B cell (primary cell): ENCODE data around the gene CST7. TPM values are rescaled to one million over a fixed set of nuclear protein-coding genes. Genes with fewer than 3 reads are reported as not detected.

Experiments
- ATAC-seq: fragments of 200-7000 bp; cut with Tn5 transposase; one replicate; pipeline ENCODE4 v1.10.0; 2021; ENCODE audit warnings: low read depth, mild to moderate bottlenecking, moderate number of reproducible peaks, moderate library complexity
- CTCF ChIA-PET: fragments of 350-600 bp; sonication (Branson Sonifier 250); formaldehyde crosslinking; loops from one replicate; lab custom pipeline; 2021; ENCODE audit warnings: antibody characterized with exemption, inconsistent platforms; lab: Charles Lee
- POLR2A ChIA-PET: fragments of 350-600 bp; sonication (Branson Sonifier 250); formaldehyde crosslinking; loops from one replicate; lab custom pipeline; 2021; ENCODE audit warnings: antibody characterized with exemption; lab: Charles Lee
- DNase-seq: peaks from one replicate; pipeline ENCODE4 v3.0.0; 2013
- H2AFZ ChIP-seq: 2 replicates; pipeline ENCODE4 v1.6.1; 2012; ENCODE audit warnings: mild to moderate bottlenecking, low read depth, low read length; ENCODE audit not compliant: insufficient read depth, poor library complexity, severe bottlenecking
- H3K27ac ChIP-seq, 2 donors: 1 replicate in 1 of 2; 2 replicates in 1 of 2; pipeline ENCODE4 v1.5.1; 2012 to 2013; ENCODE audit warnings: low read length in 2 of 2, mild to moderate bottlenecking in 2 of 2, moderate library complexity in 1 of 2
- H3K27me3 ChIP-seq, 4 experiments: fragments of 200-600 bp in 1 of 4; sonication (generic) in 1 of 4; replicated peaks in 1 of 4; 1 replicate in 2 of 4; 2 replicates in 2 of 4; pipeline versions ENCODE4 v1.6.1 to v1.7.0; 2013 to 2016; ENCODE audit warnings: low read length in 3 of 4, mild to moderate bottlenecking in 2 of 4, mixed read lengths in 1 of 4, moderate library complexity in 1 of 4; ENCODE audit not compliant: insufficient read depth in 4 of 4, control insufficient read depth in 3 of 4; ENCODE audit errors: control extremely low read depth in 1 of 4
- H3K36me3 ChIP-seq, 2 experiments: replicated peaks in 1 of 2; 1 replicate in 1 of 2; 2 replicates in 1 of 2; pipeline versions ENCODE4 v1.6.1 to v1.7.1; 2013; ENCODE audit warnings: low read length in 1 of 2; ENCODE audit not compliant: insufficient read depth in 2 of 2, control insufficient read depth in 1 of 2; ENCODE audit errors: control extremely low read depth in 1 of 2, extremely low read depth in 1 of 2
- H3K4me1 ChIP-seq, 2 donors: fragments of 200-600 bp in 1 of 2; sonication (generic) in 1 of 2; 1 replicate in 1 of 2; 2 replicates in 1 of 2; pipeline versions ENCODE4 v1.5.1 to v1.6.1; 2013 to 2017; ENCODE audit warnings: low read length in 2 of 2; ENCODE audit not compliant: control insufficient read depth in 2 of 2, insufficient read depth in 2 of 2
- H3K4me2 ChIP-seq: replicated peaks from 2 replicates; pipeline ENCODE3; 2012; ENCODE audit warnings: mild to moderate bottlenecking, low read depth, low read length; ENCODE audit not compliant: poor library complexity, severe bottlenecking
- H3K4me3 ChIP-seq, 5 experiments: fragments of 200-600 bp in 1 of 5; sonication (generic) in 1 of 5; 1 replicate in 3 of 5; 2 replicates in 2 of 5; pipeline versions ENCODE4 v1.5.1 to v1.7.0; 2011 to 2016; ENCODE audit warnings: low read length in 4 of 5, mild to moderate bottlenecking in 4 of 5, low read depth in 2 of 5, control low read depth in 1 of 5, moderate library complexity in 1 of 5; ENCODE audit not compliant: insufficient read depth in 1 of 5; ENCODE audit errors: control extremely low read depth in 1 of 5, extremely low read depth in 1 of 5
- H3K79me2 ChIP-seq: fragments of 200-600 bp; sonication (generic); one replicate; pipeline ENCODE4 v1.6.0; 2016; ENCODE audit warnings: low read length; ENCODE audit not compliant: control insufficient read depth, insufficient read depth
- H3K9ac ChIP-seq: fragments of 200-600 bp; sonication (generic); 2 replicates; pipeline ENCODE4 v1.6.1; 2017; ENCODE audit warnings: mild to moderate bottlenecking, low read length, moderate library complexity
- H3K9me3 ChIP-seq, 3 donors: one replicate each; pipeline versions ENCODE4 v1.6.1 to v1.7.1; 2013; ENCODE audit warnings: low read length in 2 of 3; ENCODE audit not compliant: control insufficient read depth in 2 of 3, insufficient read depth in 1 of 3; ENCODE audit errors: control extremely low read depth in 1 of 3
- H4K20me1 ChIP-seq: 2 replicates; pipeline ENCODE4 v1.6.0; 2012; ENCODE audit warnings: mild to moderate bottlenecking, low read length; ENCODE audit not compliant: insufficient read depth, control insufficient read depth, poor library complexity, severe bottlenecking
- H3K27ac Mint-ChIP-seq: one replicate; pipeline ENCODE4 v1.8.0; 2021; ENCODE audit warnings: mixed read lengths
- H3K27me3 Mint-ChIP-seq: one replicate; pipeline ENCODE4 v1.8.0; 2021; ENCODE audit warnings: mixed read lengths
- H3K4me1 Mint-ChIP-seq: one replicate; pipeline ENCODE4 v1.8.0; 2021; ENCODE audit warnings: mixed read lengths
- H3K4me3 Mint-ChIP-seq: one replicate; pipeline ENCODE4 v1.8.0; 2021; ENCODE audit warnings: mixed read lengths
- H3K9me3 Mint-ChIP-seq: one replicate; pipeline ENCODE4 v1.8.0; 2022; ENCODE audit warnings: mixed read lengths; ENCODE audit not compliant: insufficient read depth
- EZH2 ChIP-seq: IDR thresholded peaks from 2 replicates; pipeline ENCODE4 v1.6.1; 2012; ENCODE audit warnings: borderline replicate concordance, low read depth, mild to moderate bottlenecking, moderate library complexity, low read length; ENCODE audit not compliant: insufficient read depth, poor library complexity, severe bottlenecking
- WGBS: methylation state at CpG from one replicate; pipeline ENCODE4 v1.1.5; 2013; ENCODE audit warnings: missing lambda C conversion rate; ENCODE audit not compliant: insufficient coverage; 5-methylcytosine and 5-hydroxymethylcytosine counted together
- intact Hi-C: fragments of 100-400 bp; cut with micrococcal nuclease; formaldehyde crosslinking; loops from one replicate; pipeline ENCODE4 v1.10.0; 2022
- polyA plus RNA-seq: library from polyadenylated mRNA; depleted of rRNA; stranded (reverse); fragments of >200 nt; gene quantifications from 2 replicates; pipeline ENCODE4 v1.2.3, GENCODE V29; 2012
- total RNA-seq, 2 donors: library from RNA; stranded (reverse); fragments of 120-200 nt in 1 of 2; gene quantifications; 1 replicate in 1 of 2; 2 replicates in 1 of 2; pipeline versions ENCODE4 v1.2.3 to v1.2.4, GENCODE V29; 2013 to 2022
- TF ChIP-seq, protein P1 (sequence below): fragments of 200-600 bp; IDR thresholded peaks from one replicate; pipeline ENCODE4 v1.8.0; 2022; ENCODE audit warnings: antibody characterized with exemption, mild to moderate bottlenecking

Gene CST7
- total and polyA plus RNA-seq, 2 donors (not counting 1 experiment from before 2014, with no cell fraction given), result 0.94 to 3.4 TPM

DNA sequence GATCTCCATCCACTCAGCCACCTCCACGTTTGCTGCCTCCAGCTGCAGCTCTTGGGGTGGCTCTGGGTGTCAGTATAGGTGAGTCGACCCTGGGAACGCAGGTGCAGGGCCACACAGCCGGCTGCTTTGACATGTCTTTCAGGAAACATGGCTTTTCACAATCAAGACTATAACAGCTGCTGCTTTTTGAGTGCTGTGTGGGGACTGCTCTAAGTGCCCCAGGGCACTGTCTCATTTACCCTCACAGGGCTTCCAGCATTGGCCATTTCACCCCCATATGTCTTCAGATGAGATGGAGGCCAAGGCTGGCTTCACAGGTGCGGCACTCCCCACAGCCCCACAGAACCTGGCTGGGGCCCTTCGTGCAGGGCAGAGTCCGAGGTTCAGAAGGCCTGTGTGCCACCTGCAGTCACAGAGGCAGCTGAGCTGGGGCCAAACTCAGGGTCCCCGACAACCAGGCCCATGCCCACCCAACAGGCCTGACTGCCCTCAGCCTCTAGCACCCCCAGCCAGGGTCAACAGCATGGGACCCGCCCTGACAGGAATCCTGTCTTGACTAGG, 14.9 kb upstream of the CST7 start:
- no peak for ATAC-seq
- peaks cover 0 to 17% (median 3%) of the 10 kb centered on the region in 3 donors for H3K9me3 ChIP-seq
- intact Hi-C loops, result no loop called here

GRCh38 chr20:24934716-24935115, 14.4 kb upstream of the CST7 start:
- Histone ChIP-seq H3K9ac (no peak overlapping the region), H3K4me1 (no peaks in the 10 kb centered on the region), H3K27ac (no peak overlapping the region), H4K20me1 (no peaks in the 10 kb centered on the region), H3K27me3 (peaks cover 0 to 2% (median 0%) of the 10 kb centered on the region in 4 experiments), H3K79me2 (no peaks in the 10 kb centered on the region), H3K4me2 (no peak overlapping the region), H3K36me3 (no peaks in the 10 kb centered on the region), H3K9me3 (peaks cover 0 to 17% (median 3%) of the 10 kb centered on the region in 3 donors), H3K4me3 (no peak overlapping the region), H2AFZ (no peak overlapping the region)
- no peak overlapping the region for H3K4me3 Mint-ChIP-seq
- H3K9me3 Mint-ChIP-seq, result no peaks in the 10 kb centered on the region
- DNase-seq (no peak), ATAC-seq (no peak)
- ChIA-PET CTCF (no interaction called here), POLR2A (no interaction called here)
- H3K27me3 Mint-ChIP-seq, result peaks cover 18% of the 10 kb centered on the region
- intact Hi-C loops, result no loop called here
- 75% methylated on average over 3 of the region's 3 CpGs for WGBS
- H3K27ac Mint-ChIP-seq, result no peak overlapping the region
- no peak for TF ChIP-seq EZH2
- TF ChIP-seq, protein P1, sequence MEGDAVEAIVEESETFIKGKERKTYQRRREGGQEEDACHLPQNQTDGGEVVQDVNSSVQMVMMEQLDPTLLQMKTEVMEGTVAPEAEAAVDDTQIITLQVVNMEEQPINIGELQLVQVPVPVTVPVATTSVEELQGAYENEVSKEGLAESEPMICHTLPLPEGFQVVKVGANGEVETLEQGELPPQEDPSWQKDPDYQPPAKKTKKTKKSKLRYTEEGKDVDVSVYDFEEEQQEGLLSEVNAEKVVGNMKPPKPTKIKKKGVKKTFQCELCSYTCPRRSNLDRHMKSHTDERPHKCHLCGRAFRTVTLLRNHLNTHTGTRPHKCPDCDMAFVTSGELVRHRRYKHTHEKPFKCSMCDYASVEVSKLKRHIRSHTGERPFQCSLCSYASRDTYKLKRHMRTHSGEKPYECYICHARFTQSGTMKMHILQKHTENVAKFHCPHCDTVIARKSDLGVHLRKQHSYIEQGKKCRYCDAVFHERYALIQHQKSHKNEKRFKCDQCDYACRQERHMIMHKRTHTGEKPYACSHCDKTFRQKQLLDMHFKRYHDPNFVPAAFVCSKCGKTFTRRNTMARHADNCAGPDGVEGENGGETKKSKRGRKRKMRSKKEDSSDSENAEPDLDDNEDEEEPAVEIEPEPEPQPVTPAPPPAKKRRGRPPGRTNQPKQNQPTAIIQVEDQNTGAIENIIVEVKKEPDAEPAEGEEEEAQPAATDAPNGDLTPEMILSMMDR, result no peak
- H3K4me1 Mint-ChIP-seq, result no peaks in the 10 kb centered on the region

More for the DNA sequence above, 14.9 kb upstream of the CST7 start:
- Histone ChIP-seq H3K4me1 (no peaks in the 10 kb centered on the region), H3K27me3 (peaks cover 0 to 2% (median 0%) of the 10 kb centered on the region in 4 experiments), H3K36me3 (no peaks in the 10 kb centered on the region), H3K27ac (no peak overlapping the region), H3K79me2 (no peaks in the 10 kb centered on the region), H3K4me3 (no peak overlapping the region), H4K20me1 (no peaks in the 10 kb centered on the region), H3K4me2 (no peak overlapping the region), H2AFZ (no peak overlapping the region), H3K9ac (no peak overlapping the region)
- no peak overlapping the region for H3K27ac Mint-ChIP-seq
- TF ChIP-seq, protein P1, result no peak
- TF ChIP-seq EZH2, result no peak
- ChIA-PET CTCF (no interaction called here), POLR2A (no interaction called here)
- H3K9me3 Mint-ChIP-seq, result no peaks in the 10 kb centered on the region
- WGBS, result 80% methylated on average over 6 of the region's 9 CpGs
- H3K4me1 Mint-ChIP-seq, result no peaks in the 10 kb centered on the region
- H3K27me3 Mint-ChIP-seq, result peaks cover 18% of the 10 kb centered on the region
- H3K4me3 Mint-ChIP-seq, result no peak overlapping the region
- DNase-seq, result no peak
